Testis (tissue), 3 donors: ENCODE results near the gene EEF1A2. TPM values are rescaled to one million over a fixed set of nuclear protein-coding genes. Genes with fewer than 3 reads are reported as not detected.

Experiments
- DNase-seq: peaks from one replicate; pipeline ENCODE4 v3.0.0-alpha.2; 2019
- H3K27ac ChIP-seq, 2 donors: fragments of 200-600 bp; sonication (generic); one replicate each; pipeline ENCODE4 v1.5.1; 2019
- H3K27me3 ChIP-seq: fragments of 200-600 bp; sonication (generic); one replicate; pipeline ENCODE4 v1.5.1; 2019
- H3K36me3 ChIP-seq: fragments of 200-600 bp; sonication (generic); one replicate; pipeline ENCODE4 v1.5.1; 2017; ENCODE audit warnings: low read depth; ENCODE audit errors: missing control alignments
- H3K4me1 ChIP-seq: fragments of 200-600 bp; sonication (generic); one replicate; pipeline ENCODE4 v1.5.1; 2019
- H3K4me3 ChIP-seq, 2 donors: fragments of 200-600 bp; sonication (generic); one replicate each; pipeline ENCODE4 v1.5.1; 2017 to 2019
- H3K9me3 ChIP-seq: fragments of 200-600 bp; sonication (generic); one replicate; pipeline ENCODE4 v1.5.1; 2017
- CTCF ChIP-seq, 3 experiments: fragments of 450-650 bp in 2 of 3; fragments of 200-600 bp in 1 of 3; sonication (generic) in 1 of 3; IDR thresholded peaks; one replicate each; pipeline ENCODE4 v1.5.1; 2016 to 2019; ENCODE audit warnings: antibody characterized with exemption in 3 of 3, mild to moderate bottlenecking in 2 of 3, moderate library complexity in 1 of 3
- POLR2A ChIP-seq: fragments of 450-650 bp; IDR thresholded peaks from one replicate; pipeline ENCODE4 v1.6.1; 2017; ENCODE audit warnings: antibody characterized with exemption, mild to moderate bottlenecking, moderate library complexity
- WGBS, 2 donors: methylation state at CpG; one replicate each; pipeline ENCODE4 v1.1.5; 2018; 5-methylcytosine and 5-hydroxymethylcytosine counted together
- intact Hi-C: fragments of 100-400 bp; cut with DNase I; formaldehyde crosslinking; loops from one replicate; pipeline ENCODE4 v1.15.1; 2023; ENCODE audit warnings: low total_unique reads
- polyA plus RNA-seq: library from polyadenylated mRNA; stranded (reverse); fragments of 350-450 nt; fragmentation: Illumina TruSeq; extraction: RNeasy Lipid Tissue Mini Kit (QIAGEN cat#74804); gene quantifications from one replicate; pipeline ENCODE4 v1.2.3, GENCODE V29; 2014; ENCODE audit warnings: low read depth, low replicate concordance; ENCODE audit not compliant: insufficient read depth
- total RNA-seq, 2 donors: library from RNA; depleted of rRNA; stranded (reverse); fragments of >200 nt; gene quantifications; one replicate each; pipeline ENCODE4 v1.2.3, GENCODE V29; 2016

Gene EEF1A2
- total and polyA plus RNA-seq, 3 donors from 2014 or later: 9.8 to 19.1 (median 15.9) TPM

GRCh38 chr20:63473555-63474449, 25.1 kb downstream of the EEF1A2 start:
- WGBS, 2 donors: 47 to 57% methylated on average over 12 to 30 of the region's 30 CpGs
- TF ChIP-seq POLR2A: no peak
- TF ChIP-seq CTCF (IDR thresholded peaks at IDR 0.05): no peak
- no peaks in the 10 kb centered on the region for H3K4me1 ChIP-seq

GRCh38 chr20:63472862-63473390, 26.0 kb downstream of the EEF1A2 start:
- H3K4me3 ChIP-seq: no peak overlapping the region
- no peak overlapping the region for H3K27ac ChIP-seq
- H3K9me3 ChIP-seq: no peaks in the 10 kb centered on the region
- H3K27me3 ChIP-seq: no peaks in the 10 kb centered on the region
- intact Hi-C loops: no loop called here
- H3K4me1 ChIP-seq: no peaks in the 10 kb centered on the region
- no peak for DNase-seq
- H3K36me3 ChIP-seq: no peaks in the 10 kb centered on the region
- TF ChIP-seq CTCF (IDR thresholded peaks at IDR 0.05) (no peak), POLR2A (no peak)
- WGBS, 2 donors: 39 to 44% methylated on average over 11 to 13 of the region's 13 CpGs

More at GRCh38 chr20:63473555-63474449, 25.1 kb downstream of the EEF1A2 start:
- H3K27me3 ChIP-seq: no peaks in the 10 kb centered on the region
- no peaks in the 10 kb centered on the region for H3K9me3 ChIP-seq
- DNase-seq: no peak
- intact Hi-C loops: no loop called here
- H3K4me3 ChIP-seq: no peak overlapping the region
- H3K27ac ChIP-seq: no peak overlapping the region
- no peaks in the 10 kb centered on the region for H3K36me3 ChIP-seq

GRCh38 chr20:63471981-63472831, 26.7 kb downstream of the EEF1A2 start, which contains the start of gene KCNQ2:
TSS of gene KCNQ2 (minus strand) at chr20:63472655. CDS start at chr20:63472463, 192 bp downstream.
- H3K4me3 ChIP-seq: peak within 1 kb of the TSS; percentile 31 to 43
- no peak for TF ChIP-seq POLR2A
- no peak for TF ChIP-seq CTCF (IDR thresholded peaks at IDR 0.05)
- no peaks in the 10 kb centered on the region for H3K4me1 ChIP-seq
- H3K27ac ChIP-seq: no peak within 1 kb of the TSS
- 1% methylated on average over 97 of the region's 111 CpGs; no CpG with 5 or more reads in 1 of the 2 donors for WGBS, 2 donors
- H3K27me3 ChIP-seq: no peaks in the 10 kb centered on the region
- DNase-seq: no peak
- H3K36me3 ChIP-seq: no peaks in the 10 kb centered on the region
- intact Hi-C loops: no loop called here
- H3K9me3 ChIP-seq: no peaks in the 10 kb centered on the region

GRCh38 chr20:63471717-63471980, 27.2 kb downstream of the EEF1A2 start:
- intact Hi-C loops: no loop called here

More at GRCh38 chr20:63471717-63471980, 27.2 kb downstream of the EEF1A2 start:
- no peak overlapping the region for H3K27ac ChIP-seq
- no peaks in the 10 kb centered on the region for H3K4me1 ChIP-seq
- H3K27me3 ChIP-seq: no peaks in the 10 kb centered on the region
- DNase-seq: no peak
- TF ChIP-seq POLR2A (no peak), CTCF (IDR thresholded peaks at IDR 0.05) (no peak)
- H3K4me3 ChIP-seq: peak overlapping the region; percentile 31 to 43
- H3K36me3 ChIP-seq: no peaks in the 10 kb centered on the region
- 0% methylated on average over 18 of the region's 27 CpGs; no CpG with 5 or more reads in 1 of the 2 donors for WGBS, 2 donors
- no peaks in the 10 kb centered on the region for H3K9me3 ChIP-seq
